Activated naive CD4-positive, alpha-beta T cell treated with Interleukin-2 at 50 U/mL for 16 hours (primary cell): Measurements from ENCODE around the gene ADGRA1.
"Not testable (repeated sequence)": the region's sequence is repeated elsewhere in the genome, so short reads cannot be mapped to it uniquely, and the experiment has no call there.

Experiments
- DNase-seq: peaks from one replicate; pipeline ENCODE4 v3.0.0-alpha.2; 2020

ADGRA1 gene

GRCh38 chr10:133130602-133131001, 42.9 kb downstream of the ADGRA1 start:
- DNase-seq = no peak

DNA sequence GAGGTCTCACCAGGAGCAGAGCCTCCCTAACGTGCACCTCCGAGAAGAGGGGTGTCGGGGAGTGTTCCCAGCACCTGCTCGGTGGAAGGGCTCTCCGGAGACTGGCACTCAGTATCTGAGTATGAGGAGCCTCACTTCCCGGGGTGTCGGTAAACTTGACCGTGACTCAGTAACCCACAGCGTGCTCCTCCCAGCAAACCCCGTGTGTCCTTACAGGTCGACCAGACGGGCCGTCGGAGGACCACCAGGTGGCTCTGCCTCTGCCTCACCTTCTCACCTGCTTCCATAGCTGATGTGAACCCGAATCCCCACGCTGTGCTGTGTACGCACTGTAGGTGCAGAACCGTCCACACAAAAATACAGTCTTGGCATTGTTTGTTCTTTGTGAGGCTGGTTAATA, 43.3 kb downstream of the ADGRA1 start:
- DNase-seq = no peak

DNA sequence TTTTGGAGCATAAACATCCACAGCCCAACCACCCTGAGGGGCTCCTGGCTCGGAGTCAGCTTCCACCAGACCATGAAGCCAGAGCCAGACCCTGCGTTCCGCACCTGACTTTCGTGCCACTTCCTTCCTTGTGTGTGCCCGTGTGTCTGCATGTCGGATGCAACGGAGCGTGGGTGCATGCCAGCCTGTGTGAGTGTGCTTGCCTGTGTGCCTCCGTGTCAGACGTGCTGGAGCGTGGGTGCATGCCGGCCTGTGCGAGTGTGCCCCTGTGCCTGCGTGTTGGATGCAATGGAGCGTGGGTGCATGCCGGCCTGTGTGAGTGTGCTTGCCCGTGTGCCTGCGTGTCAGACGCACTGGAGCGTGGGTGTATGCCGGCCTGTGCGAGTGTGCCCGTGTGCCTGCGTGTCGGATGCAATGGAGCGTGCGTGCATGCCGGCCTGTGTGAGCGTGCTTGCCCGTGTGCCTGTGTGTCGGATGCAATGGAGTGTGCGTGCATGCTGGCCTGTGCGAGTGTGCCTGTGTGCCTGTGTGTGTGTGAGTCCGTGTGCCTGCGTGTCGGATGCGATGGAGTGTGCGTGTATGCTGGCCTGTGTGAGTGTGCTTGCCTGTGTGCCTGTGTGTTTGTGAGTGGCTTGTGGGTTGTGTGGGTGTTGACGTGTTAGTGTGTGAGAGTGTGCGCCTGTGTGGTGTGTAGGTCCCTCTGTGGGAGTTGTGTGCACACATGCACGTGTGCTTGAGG, 44.2 kb downstream of the ADGRA1 start:
- DNase-seq = no peak

DNA sequence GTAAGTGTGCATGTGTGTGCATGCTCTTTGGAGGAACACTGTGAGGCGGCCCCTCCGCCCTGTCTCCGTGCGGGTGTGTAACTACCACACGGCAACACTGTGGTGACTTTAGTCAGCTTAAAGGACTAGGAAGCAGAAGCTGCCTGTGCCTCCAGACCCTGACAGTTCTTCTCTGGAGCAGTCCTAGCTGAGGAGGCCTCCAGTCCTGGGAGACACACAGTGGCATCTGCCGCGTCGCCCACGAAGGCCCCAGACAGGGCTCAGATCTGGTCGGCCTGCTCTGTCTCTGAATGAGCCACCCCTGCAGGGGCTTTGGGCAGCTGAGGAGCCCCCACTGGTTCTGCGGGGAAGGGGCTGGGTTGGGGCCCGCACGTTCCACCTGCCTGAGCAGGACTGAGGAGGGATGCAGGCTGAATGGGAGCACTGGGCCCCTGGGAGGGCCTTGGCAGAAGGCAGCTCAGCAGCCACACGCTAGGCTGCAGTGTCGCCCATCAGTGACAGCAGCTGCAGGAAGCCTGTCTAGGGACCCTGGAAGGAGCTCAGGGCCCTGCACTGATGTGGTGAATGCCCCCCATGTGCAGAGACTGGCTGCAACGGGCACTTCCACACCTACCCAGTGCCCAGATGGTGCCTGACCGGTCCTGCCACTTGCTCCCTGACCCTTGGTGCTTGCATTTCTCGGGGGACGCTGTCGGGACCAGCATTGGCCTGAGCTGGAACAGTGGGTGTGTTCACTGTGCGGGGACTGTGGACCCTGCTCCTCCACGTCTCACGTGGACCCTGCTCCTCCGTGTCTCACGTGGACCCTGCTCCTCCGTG, 45.0 kb downstream of the ADGRA1 start:
- DNase-seq = no peak

GRCh38 chr10:133133471-133134231, 45.9 kb downstream of the ADGRA1 start:
- DNase-seq = no peak

- DNase-seq = no peak
These were observed 46.8 kb downstream of the ADGRA1 start for GRCh38 chr10:133134411-133135115.

DNA sequence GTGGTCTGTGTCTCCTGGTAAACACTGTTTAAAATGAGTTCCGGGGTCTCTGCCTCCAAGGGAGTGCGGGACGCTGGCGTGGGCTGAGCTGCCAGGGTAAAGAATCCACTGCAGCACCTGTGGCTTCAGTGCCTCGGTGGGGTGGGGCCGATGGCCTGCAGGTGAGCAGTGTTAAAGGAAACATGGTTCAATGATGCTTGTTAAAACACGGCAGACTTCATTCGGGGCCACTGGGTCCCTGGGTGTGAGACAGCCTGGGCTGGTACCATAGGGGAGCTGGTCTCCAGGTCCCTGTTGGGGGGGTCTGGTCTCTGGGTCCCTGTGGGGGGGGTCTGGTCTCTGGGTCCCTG, 47.4 kb downstream of the ADGRA1 start:
- no peak for DNase-seq

- not testable (repeated sequence) for DNase-seq
These were observed 49.9 kb downstream of the ADGRA1 start for GRCh38 chr10:133137486-133138145.

- no peak for DNase-seq
These were observed 51.9 kb downstream of the ADGRA1 start for GRCh38 chr10:133139551-133140065.

DNA sequence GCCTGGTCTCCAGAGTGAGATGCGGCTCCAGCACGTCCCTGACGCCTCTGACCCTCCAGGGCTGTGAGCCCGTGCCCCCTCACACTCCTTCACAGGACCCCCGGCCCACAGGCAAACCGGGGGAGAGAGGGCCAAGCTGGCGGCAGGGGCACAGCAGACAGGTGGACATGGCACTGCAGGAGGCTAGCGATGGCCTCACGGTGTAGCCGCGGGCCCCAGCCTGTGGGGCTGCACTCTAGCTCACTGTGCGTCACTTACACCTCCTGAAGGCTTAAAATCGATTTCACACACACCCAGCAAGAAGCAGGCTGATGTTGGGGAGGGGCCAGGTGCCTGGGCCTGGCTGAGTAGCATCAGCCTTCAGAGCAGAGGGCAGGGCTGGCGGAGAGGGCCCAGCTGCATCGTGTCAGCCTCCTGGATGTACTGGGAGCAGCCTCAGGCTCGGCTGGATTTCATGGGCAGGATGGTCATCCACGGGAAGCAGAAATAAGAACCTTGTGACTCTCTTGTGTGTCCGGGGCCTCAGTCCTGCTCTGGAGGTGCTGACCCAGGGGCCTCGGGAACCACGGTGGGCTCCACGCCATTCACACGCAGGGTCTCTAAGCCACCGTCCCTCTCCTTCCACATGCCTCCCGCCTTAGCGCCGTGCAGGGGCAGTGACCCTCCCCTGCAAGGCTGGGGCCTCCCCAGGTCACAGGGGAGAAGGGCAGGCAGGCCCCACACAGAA, 52.9 kb downstream of the ADGRA1 start:
- no peak for DNase-seq

- DNase-seq = no peak
These were observed 53.6 kb downstream of the ADGRA1 start for GRCh38 chr10:133141144-133141957.

GRCh38 chr10:133141958-133142340, 54.2 kb downstream of the ADGRA1 start:
- DNase-seq = no peak

DNA sequence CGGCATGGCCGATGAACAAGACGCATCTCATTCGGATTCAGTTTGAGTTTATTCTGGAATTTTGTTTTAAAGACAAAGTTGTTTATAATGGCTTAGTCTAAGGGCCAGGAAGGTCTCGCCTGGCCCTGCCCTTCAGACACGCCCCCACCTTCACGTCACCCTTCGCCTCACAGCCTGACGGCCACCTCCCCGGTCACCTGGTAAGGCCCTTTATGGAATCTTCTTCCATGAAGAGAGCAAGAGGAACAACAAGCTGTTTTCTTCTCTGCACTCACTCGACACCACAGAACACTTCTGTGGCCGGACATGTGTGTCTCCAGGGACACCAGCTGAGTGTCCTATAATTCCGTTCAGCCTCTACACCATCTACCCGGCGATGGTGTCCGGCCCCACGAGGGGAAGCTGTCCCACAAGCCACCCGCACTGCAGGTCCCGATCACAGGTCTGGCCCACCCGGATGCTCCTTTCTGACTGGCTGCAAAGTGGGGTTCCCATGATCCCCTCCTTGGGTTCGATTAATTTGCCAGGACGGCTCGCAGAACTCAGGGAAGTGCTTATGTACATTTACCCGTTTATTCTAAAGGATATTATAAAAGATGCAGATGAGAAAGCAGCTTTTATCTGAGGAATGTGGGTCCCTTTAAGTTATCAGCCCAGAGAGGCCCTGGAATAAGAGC, 54.9 kb downstream of the ADGRA1 start:
- DNase-seq = no peak

DNA sequence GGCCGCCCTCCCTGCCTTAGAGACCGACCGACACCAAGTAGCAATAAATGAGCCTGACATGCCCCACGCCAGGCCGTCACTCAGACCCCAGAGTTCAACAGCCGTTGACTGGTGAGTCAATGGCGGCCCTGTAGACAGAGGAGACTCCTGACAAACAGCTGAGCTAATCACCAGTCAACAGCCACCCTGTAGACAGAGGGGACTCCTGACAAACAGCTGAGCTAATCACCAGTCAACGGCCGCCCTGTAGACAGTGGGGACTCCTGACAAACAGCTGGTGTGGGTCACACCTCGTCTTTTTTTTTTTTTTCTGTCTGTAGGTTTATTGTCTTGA, 55.4 kb downstream of the ADGRA1 start:
- DNase-seq = no peak

GRCh38 chr10:133143546-133143945, 55.8 kb downstream of the ADGRA1 start:
- no peak for DNase-seq

- DNase-seq = no peak
These were observed 57.0 kb downstream of the ADGRA1 start for GRCh38 chr10:133144771-133145170.

DNA sequence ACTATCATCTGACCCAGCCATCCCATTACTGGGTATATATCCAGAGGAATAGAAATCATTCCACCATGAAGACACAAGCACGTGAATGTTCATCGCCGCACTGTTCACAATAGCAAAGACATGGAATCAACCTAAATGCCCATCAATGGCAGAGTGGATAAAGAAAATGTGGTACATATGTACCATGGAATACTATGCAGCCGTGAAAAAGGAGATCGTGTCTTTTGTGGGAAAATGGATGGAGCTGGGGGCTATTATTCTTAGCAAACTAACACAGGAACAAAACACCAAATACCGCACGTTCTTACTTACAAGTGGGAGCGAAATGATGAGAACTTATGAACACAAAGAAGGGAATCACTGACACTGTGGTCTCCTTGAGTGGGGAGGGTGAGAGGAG, 62.5 kb downstream of the ADGRA1 start:
- no peak for DNase-seq

- DNase-seq = no peak
These were observed 62.9 kb downstream of the ADGRA1 start for GRCh38 chr10:133150656-133151055.

DNA sequence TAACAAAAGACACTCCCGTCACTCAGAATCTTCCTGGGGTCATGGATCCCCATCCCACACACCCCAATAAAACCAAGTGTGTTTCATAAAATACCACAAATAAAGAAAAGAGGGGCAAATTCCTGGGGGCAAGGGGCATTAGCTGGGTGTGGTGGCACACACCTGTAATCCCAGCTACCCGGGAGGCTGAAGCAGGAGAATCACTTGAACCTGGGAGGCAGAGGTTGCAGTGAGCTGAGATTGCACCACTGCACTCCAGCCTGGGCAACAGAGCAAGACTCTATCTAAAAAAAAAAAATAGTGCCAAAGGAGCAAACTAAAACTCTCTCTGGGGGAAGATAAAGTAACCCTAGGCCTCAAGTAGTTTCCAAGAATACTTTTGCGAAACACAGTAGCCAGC, 63.3 kb downstream of the ADGRA1 start:
- DNase-seq = not testable (repeated sequence)

- DNase-seq = no peak
These were observed 63.8 kb downstream of the ADGRA1 start for GRCh38 chr10:133151543-133151972.
